Measurements from ENCODE around the gene MKI67.
A peak's percentile ranks its signal among the peaks of the same experiment; 100 is the strongest.
"Not testable (repeated sequence)": the region's sequence is repeated elsewhere in the genome, so short reads cannot be mapped to it uniquely, and the experiment has no call there.

Gene MKI67

GRCh38 chr10:128149267-128150014 lies 23.2 kb upstream of the MKI67 start:
- no peak for DNase-seq

- DNase-seq = no peak
These were observed 21.4 kb upstream of the MKI67 start for GRCh38 chr10:128147669-128148068.

- peak; percentile 23 to 33 for DNase-seq
These were observed 20.8 kb upstream of the MKI67 start for GRCh38 chr10:128147064-128147463.

- DNase-seq = no peak
These were observed 18.3 kb upstream of the MKI67 start for GRCh38 chr10:128144547-128144946.

- no peak for DNase-seq
These were observed 17.3 kb upstream of the MKI67 start for GRCh38 chr10:128143531-128143930.

GRCh38 chr10:128140425-128140824 lies 14.2 kb upstream of the MKI67 start:
- DNase-seq = no peak

- DNase-seq = not testable (repeated sequence)
These were observed 12.2 kb upstream of the MKI67 start for GRCh38 chr10:128138429-128138828.

- DNase-seq = no peak
These were observed 11.7 kb upstream of the MKI67 start for GRCh38 chr10:128137877-128138276.

GRCh38 chr10:128130051-128130450 lies 3.8 kb upstream of the MKI67 start:
- no peak for DNase-seq

- DNase-seq = no peak
These were observed 2.4 kb upstream of the MKI67 start for GRCh38 chr10:128128582-128128981.

GRCh38 chr10:128125416-128125943 lies 743 bp downstream of the MKI67 start:
- DNase-seq = peak; percentile 34 to 40

- no peak for DNase-seq
These were observed 1.3 kb downstream of the MKI67 start for GRCh38 chr10:128124813-128125403.

- no peak for DNase-seq
These were observed 2.4 kb downstream of the MKI67 start for GRCh38 chr10:128123846-128124245.

- DNase-seq = no peak
These were observed 3.3 kb downstream of the MKI67 start for GRCh38 chr10:128122931-128123330.

- DNase-seq = no peak
These were observed 4.3 kb downstream of the MKI67 start for GRCh38 chr10:128121750-128122412.

GRCh38 chr10:128116851-128117615 lies 9.2 kb downstream of the MKI67 start:
- DNase-seq = no peak

- no peak for DNase-seq
These were observed 10.0 kb downstream of the MKI67 start for GRCh38 chr10:128116187-128116586.

GRCh38 chr10:128115356-128115755 lies 10.9 kb downstream of the MKI67 start:
- DNase-seq = no peak

- DNase-seq = no peak
These were observed 11.3 kb downstream of the MKI67 start for GRCh38 chr10:128114901-128115300.

GRCh38 chr10:128113026-128113425 lies 13.2 kb downstream of the MKI67 start:
- DNase-seq = no peak

GRCh38 chr10:128111696-128112095 lies 14.5 kb downstream of the MKI67 start:
- DNase-seq = no peak

GRCh38 chr10:128110339-128110738 lies 15.9 kb downstream of the MKI67 start:
- DNase-seq = no peak

GRCh38 chr10:128109707-128110106 lies 16.5 kb downstream of the MKI67 start:
- no peak for DNase-seq
